AG04449 (cell line): ENCODE data around the gene EML6.

ENCODE experiments used
- CTCF ChIA-PET: fragments of 350-600 bp; formaldehyde crosslinking; extraction: SDS; loops from one replicate; lab custom pipeline; 2021; ENCODE audit warnings: antibody characterized with exemption; lab: Yijun Ruan, JAX
- POLR2A ChIA-PET: fragments of 400-600, 350-600 bp; formaldehyde crosslinking; extraction: SDS; loops from one replicate; lab custom pipeline; 2020; ENCODE audit warnings: antibody characterized with exemption, inconsistent platforms; lab: Yijun Ruan, JAX
- DNase-seq: peaks from one replicate; pipeline ENCODE4 v3.0.0-alpha.2; 2010; ENCODE audit warnings: low read depth, low spot score
- H3K4me3 ChIP-seq: 2 replicates; pipeline ENCODE4 v1.5.1; 2011; ENCODE audit warnings: low read depth, mild to moderate bottlenecking, control low read depth, low read length
- CTCF ChIP-seq: IDR thresholded peaks from one replicate; pipeline ENCODE4 v1.5.1; 2011; ENCODE audit warnings: mild to moderate bottlenecking, moderate library complexity, low read length, control low read depth, inconsistent platforms; ENCODE audit not compliant: insufficient read depth; ENCODE audit errors: missing control alignments

EML6 gene

GRCh38 chr2:54845094-54845493 is 121.6 kb downstream of the EML6 start:
- DNase-seq, result no peak
- TF ChIP-seq CTCF, result no peak
- ChIA-PET POLR2A (no interaction called here), CTCF (interaction anchor here (0.6 to 1.9 kb wide), 4 partner anchors 9 to 738 kb away, joined by 3 to 5 read pairs (median 4); no protein-coding TSS in a partner anchor)
- H3K4me3 ChIP-seq, result no peak overlapping the region

GRCh38 chr2:54845514-54845913 is 122.1 kb downstream of the EML6 start:
- POLR2A ChIA-PET, result no interaction called here
- CTCF ChIA-PET, result interaction anchor here (0.6 to 1.9 kb wide), 5 partner anchors 8 to 738 kb away, joined by 3 to 5 read pairs (median 4); no protein-coding TSS in a partner anchor

GRCh38 chr2:54850171-54851122 is 127.0 kb downstream of the EML6 start:
- CTCF ChIA-PET, result interaction anchor here (1.1 kb wide), 1 partner anchor 12 kb away, joined by 4 read pairs; no protein-coding TSS in a partner anchor
- DNase-seq, result no peak
- POLR2A ChIA-PET, result no interaction called here
- H3K4me3 ChIP-seq, result no peak overlapping the region
- no peak for TF ChIP-seq CTCF

More at GRCh38 chr2:54845514-54845913, 122.1 kb downstream of the EML6 start:
- DNase-seq, result no peak
- H3K4me3 ChIP-seq, result no peak overlapping the region
- TF ChIP-seq CTCF, result no peak

GRCh38 chr2:54853616-54854310 is 130.3 kb downstream of the EML6 start:
- ChIA-PET CTCF (interaction anchor here (2.8 kb wide), 1 partner anchor 15 kb away, joined by 9 read pairs; no protein-coding TSS in a partner anchor), POLR2A (no interaction called here)
- TF ChIP-seq CTCF, result no peak
- DNase-seq, result no peak
- H3K4me3 ChIP-seq, result no peak overlapping the region

- no peak for DNase-seq
- CTCF ChIA-PET, result interaction anchor here (3.0 kb wide), 1 partner anchor 17 kb away, joined by 19 read pairs; no protein-coding TSS in a partner anchor
- no peak overlapping the region for H3K4me3 ChIP-seq
- no peak for TF ChIP-seq CTCF
- POLR2A ChIA-PET, result no interaction called here
These were observed 132.0 kb downstream of the EML6 start for GRCh38 chr2:54855434-54855833.
